ENCODE data around the gene PAX4. TPM values are rescaled to one million over a fixed set of nuclear protein-coding genes. Genes with fewer than 3 reads are reported as not detected.
A peak's percentile ranks its signal among the peaks of the same experiment; 100 is the strongest.

Gene PAX4
- total and polyA plus RNA-seq, 9 donors, result not detected

GRCh38 chr7:127650847-127651555, 33.1 kb upstream of the PAX4 start:
- no peaks in the 10 kb centered on the region for H3K9me3 ChIP-seq
- H3K27ac ChIP-seq, result peak overlapping the region; percentile 87 to 95
- H3K27me3 ChIP-seq, result no peaks in the 10 kb centered on the region
- 52 to 59% (median 55%) methylated on average over 28 to 29 of the region's 29 CpGs for WGBS, 3 donors
- peak; percentile 13 to 38 (median 30) for DNase-seq
- H3K4me1 ChIP-seq (ENCODE audit: insufficient read depth), result peaks cover 8% of the 10 kb centered on the region
- TF ChIP-seq EP300 (IDR thresholded peaks at IDR 0.05) (no peak), POLR2A (IDR thresholded peaks at IDR 0.05) (no peak), CTCF (IDR thresholded peaks at IDR 0.05) (no peak)
- peak overlapping the region; percentile 81 for H3K4me3 ChIP-seq
- intact Hi-C loops (cut with DNase I), result loop anchor here in 3 of 4 donors (5.0 to 10.0 kb wide), 3 partner anchors 64 to 256 kb away; partner anchors contain the start of genes ARF5 (in 3 of the 3), GCC1 (in 3 of the 3) and ZNF800 (in 1 of the 3)
- no peaks in the 10 kb centered on the region for H3K36me3 ChIP-seq

GRCh38 chr7:127648986-127649385, 31.0 kb upstream of the PAX4 start:
- intact Hi-C loops (cut with DNase I), result no loop called here
- WGBS, 3 donors, result 58 to 75% (median 68%) methylated on average over 2 of the region's 2 CpGs
- DNase-seq, result no peak
- no peaks in the 10 kb centered on the region for H3K27me3 ChIP-seq
- H3K27ac ChIP-seq, result no peak overlapping the region
- H3K4me3 ChIP-seq, result no peak overlapping the region
- TF ChIP-seq EP300 (IDR thresholded peaks at IDR 0.05), result no peak
- no peak for TF ChIP-seq CTCF (IDR thresholded peaks at IDR 0.05)
- TF ChIP-seq POLR2A (IDR thresholded peaks at IDR 0.05), result no peak
- peaks cover 3% of the 10 kb centered on the region for H3K4me1 ChIP-seq (ENCODE audit: insufficient read depth)
- H3K36me3 ChIP-seq, result no peaks in the 10 kb centered on the region
- no peaks in the 10 kb centered on the region for H3K9me3 ChIP-seq

- no peaks in the 10 kb centered on the region for H3K36me3 ChIP-seq
- H3K4me3 ChIP-seq, result no peak overlapping the region
- intact Hi-C loops (cut with DNase I), result no loop called here
- H3K27ac ChIP-seq, result no peak overlapping the region
- H3K4me1 ChIP-seq (ENCODE audit: insufficient read depth), result no peaks in the 10 kb centered on the region
- no peaks in the 10 kb centered on the region for H3K9me3 ChIP-seq
- no peaks in the 10 kb centered on the region for H3K27me3 ChIP-seq
- WGBS, 3 donors, result 95 to 97% (median 96%) methylated on average over 8 of the region's 8 CpGs
- TF ChIP-seq EP300 (IDR thresholded peaks at IDR 0.05) (no peak), CTCF (IDR thresholded peaks at IDR 0.05) (no peak), POLR2A (IDR thresholded peaks at IDR 0.05) (no peak)
- DNase-seq, result no peak
Measured at GRCh38 chr7:127647636-127648035, 29.7 kb upstream of the PAX4 start.

DNA sequence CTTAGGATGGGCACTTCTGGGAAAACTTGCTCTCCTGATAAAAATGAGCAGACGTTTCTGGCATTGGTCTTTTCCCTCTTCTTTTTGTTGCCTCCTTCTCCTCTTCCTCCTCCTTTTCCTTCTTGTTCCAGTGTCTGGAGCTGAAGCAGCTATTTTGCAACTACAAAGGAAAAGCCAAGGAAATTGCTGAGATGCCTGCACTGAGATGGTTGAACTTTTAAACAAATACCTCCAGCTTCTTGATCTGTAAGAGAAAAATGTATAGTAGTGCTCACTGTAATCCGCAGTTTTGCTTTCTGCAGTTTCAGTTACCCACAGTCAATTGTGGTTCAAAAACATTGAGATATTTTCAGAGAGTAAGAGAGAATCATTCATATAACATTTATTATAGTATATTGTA, 26.5 kb upstream of the PAX4 start:
- Histone ChIP-seq H3K4me3 (no peak overlapping the region), H3K36me3 (no peaks in the 10 kb centered on the region), H3K27ac (no peak overlapping the region), H3K9me3 (no peaks in the 10 kb centered on the region), H3K4me1 (ENCODE audit: insufficient read depth) (no peaks in the 10 kb centered on the region), H3K27me3 (no peaks in the 10 kb centered on the region)
- no peak for TF ChIP-seq CTCF (IDR thresholded peaks at IDR 0.05)
- TF ChIP-seq POLR2A (IDR thresholded peaks at IDR 0.05), result no peak
- TF ChIP-seq EP300 (IDR thresholded peaks at IDR 0.05), result no peak
- intact Hi-C loops (cut with DNase I), result no loop called here
- no peak for DNase-seq
- 35 to 61% (median 58%) methylated on average over 2 of the region's 2 CpGs for WGBS, 3 donors
